ENCODE results near the gene FAM171A2. TPM values are rescaled to one million over a fixed set of nuclear protein-coding genes. Genes with fewer than 3 reads are reported as not detected.

FAM171A2 gene
- total RNA-seq (10 to 100 TPM; 12.1 to 41.6 TPM), polyA plus RNA-seq (ENCODE audit: insufficient read length in 2 of 2) (100 to 1,000 TPM; 110 to 120 TPM)
- long read RNA-seq, donor 1, transcript FAM171A2-201 (8 exons, 3,160 nt) = major isoform, 37 of 50 reads
- long read RNA-seq, donor 1, partial matches to known transcripts = 12 of 50 reads
- long read RNA-seq, donor 1, other reads (novel, unspliced or antisense) = 0 of 50 reads
- long read RNA-seq, donor 2, transcript FAM171A2-201 (8 exons, 3,160 nt) = major isoform, 18 of 35 reads
- long read RNA-seq, donor 2, partial matches to known transcripts = 14 of 35 reads
- long read RNA-seq, donor 2, other reads (novel, unspliced or antisense) = 0 of 35 reads
- long read RNA-seq, donor 3, transcript FAM171A2-201 (8 exons, 3,160 nt) = major isoform, 16 of 37 reads
- long read RNA-seq, donor 3, partial matches to known transcripts = 20 of 37 reads
- long read RNA-seq, donor 3, other reads (novel, unspliced or antisense) = 0 of 37 reads
- long read RNA-seq, donor 4, transcript FAM171A2-201 (8 exons, 3,160 nt) = major isoform, 10 of 10 reads
- long read RNA-seq, donor 4, partial matches to known transcripts = 0 of 10 reads
- long read RNA-seq, donor 4, other reads (novel, unspliced or antisense) = 0 of 10 reads

DNA sequence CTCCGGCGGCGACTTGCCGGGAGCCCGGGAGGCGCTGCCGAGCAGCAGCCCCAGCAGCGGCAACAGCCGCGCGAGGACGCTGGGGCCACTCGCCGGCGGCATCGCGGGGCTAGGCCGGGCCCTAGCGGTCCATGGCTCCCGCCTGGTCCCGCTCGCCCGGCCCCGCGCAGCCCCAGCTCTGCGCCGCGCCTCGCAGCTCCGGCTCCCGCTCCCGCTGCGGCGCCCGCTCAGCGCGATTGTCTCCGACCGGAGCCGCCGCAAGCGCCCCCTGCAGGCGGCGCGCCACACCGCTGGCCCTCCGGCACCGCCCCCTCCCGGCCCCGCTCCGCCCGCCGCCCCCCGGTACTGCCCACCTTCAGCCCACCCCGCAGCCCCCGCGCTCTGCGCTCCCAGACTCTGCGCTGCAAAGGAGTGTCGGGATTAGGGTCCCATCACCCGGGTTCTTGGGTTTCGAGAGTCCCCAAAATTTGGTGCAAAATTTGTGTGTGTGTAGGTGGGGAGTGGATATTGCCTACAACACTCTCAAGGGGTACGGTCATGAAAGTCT, at the start of gene FAM171A2:
Gene FAM171A2, minus strand, starts transcription at position 241 of the 547 bp plus-strand sequence. Its CDS starts 139 bp downstream, at position 102.
- peaks cover 20% of the 10 kb centered on the region for H3K36me3 ChIP-seq (ENCODE audit: control insufficient read depth, insufficient read depth, low read length)
- H3K27me3 ChIP-seq (ENCODE audit: control insufficient read depth, insufficient read depth, low read length) = no peaks in the 10 kb centered on the region
- peak within 1 kb of the TSS; percentile 75 for H3K27ac ChIP-seq (ENCODE audit: low read depth, low read length)
- no peaks in the 10 kb centered on the region for H3K9me3 ChIP-seq (ENCODE audit: control insufficient read depth, insufficient read depth, low read length)
- peaks cover 32% of the 10 kb centered on the region for H3K4me1 ChIP-seq (ENCODE audit: control insufficient read depth, insufficient read depth, low read length)
- peak within 1 kb of the TSS; percentile 73 for H3K4me3 ChIP-seq (ENCODE audit: low read depth, low read length)
- under 1% methylated on average over 61 of the region's 63 CpGs for WGBS (ENCODE audit: insufficient coverage)
- DNase-seq (ENCODE audit: low read depth in 4 of 6, low spot score in 6 of 6) = peak in 3 of 6 donors; percentile 51 to 92 (median 91)

DNA sequence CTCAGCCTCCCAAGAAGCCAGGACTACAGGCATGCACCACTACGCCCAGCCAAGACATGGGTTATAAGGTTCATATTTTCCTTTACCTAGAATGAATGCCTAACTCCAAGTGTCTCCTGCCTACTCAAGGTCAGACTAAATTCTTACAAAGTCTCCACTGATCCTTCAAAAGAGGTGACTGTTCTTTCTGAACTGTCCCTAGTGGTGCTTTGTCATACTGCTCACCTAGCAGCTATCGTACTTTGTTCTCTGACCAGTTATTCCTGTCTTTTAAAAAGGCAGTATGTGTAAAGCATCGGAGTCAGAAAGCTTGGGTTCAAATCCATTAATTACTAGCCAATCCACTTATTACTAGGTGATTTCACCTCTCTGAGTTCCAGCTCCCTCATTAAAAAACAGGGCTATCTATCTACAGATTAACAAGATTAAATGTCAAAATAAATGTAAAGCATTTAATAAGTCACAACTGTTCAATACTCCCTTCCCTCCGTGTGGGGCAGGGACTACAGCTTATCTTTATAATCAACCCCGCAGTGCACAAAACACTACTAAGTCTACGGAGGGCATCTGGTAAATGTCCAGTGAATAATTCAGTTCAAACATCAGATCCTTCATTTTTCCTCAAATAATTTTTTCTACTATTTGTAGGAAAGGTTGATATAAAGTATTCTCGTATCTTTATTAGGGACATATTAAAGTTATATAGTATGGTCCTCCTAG, 45.8 kb upstream of the FAM171A2 start:
- H3K36me3 ChIP-seq (ENCODE audit: control insufficient read depth, insufficient read depth, low read length) = no peaks in the 10 kb centered on the region
- no peak overlapping the region for H3K4me3 ChIP-seq (ENCODE audit: low read depth, low read length)
- no peaks in the 10 kb centered on the region for H3K4me1 ChIP-seq (ENCODE audit: control insufficient read depth, insufficient read depth, low read length)
- 100% methylated on average over 3 of the region's 7 CpGs for WGBS (ENCODE audit: insufficient coverage)
- no peaks in the 10 kb centered on the region for H3K9me3 ChIP-seq (ENCODE audit: control insufficient read depth, insufficient read depth, low read length)
- no peak for DNase-seq (ENCODE audit: low read depth in 4 of 6, low spot score in 6 of 6)
- H3K27ac ChIP-seq (ENCODE audit: low read depth, low read length) = no peak overlapping the region
- no peaks in the 10 kb centered on the region for H3K27me3 ChIP-seq (ENCODE audit: control insufficient read depth, insufficient read depth, low read length)

DNA sequence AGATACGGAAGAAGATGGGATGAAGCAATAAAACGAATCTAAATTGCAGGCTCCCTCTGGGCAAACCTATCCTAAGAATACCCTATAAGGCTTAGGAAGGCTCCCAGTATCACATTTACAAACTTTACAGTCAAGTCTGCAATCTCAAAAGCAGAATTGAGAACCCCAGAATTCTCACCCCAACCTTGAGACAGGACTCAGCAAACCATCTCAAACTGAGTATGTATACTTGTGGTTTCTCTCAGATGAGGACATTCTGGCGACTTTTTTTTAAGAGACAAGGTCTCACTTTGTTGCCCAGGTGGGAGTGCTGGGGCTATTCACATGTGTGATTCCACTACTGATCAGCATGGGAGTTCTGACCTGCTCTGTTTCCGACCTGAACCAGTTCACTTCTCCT, 45.1 kb upstream of the FAM171A2 start:
- Histone ChIP-seq H3K27me3 (ENCODE audit: control insufficient read depth, insufficient read depth, low read length) (no peaks in the 10 kb centered on the region), H3K4me1 (ENCODE audit: control insufficient read depth, insufficient read depth, low read length) (no peaks in the 10 kb centered on the region), H3K4me3 (ENCODE audit: low read depth, low read length) (no peak overlapping the region), H3K27ac (ENCODE audit: low read depth, low read length) (no peak overlapping the region), H3K36me3 (ENCODE audit: control insufficient read depth, insufficient read depth, low read length) (no peaks in the 10 kb centered on the region), H3K9me3 (ENCODE audit: control insufficient read depth, insufficient read depth, low read length) (no peaks in the 10 kb centered on the region)
- no peak for DNase-seq (ENCODE audit: low read depth in 4 of 6, low spot score in 6 of 6)
- 88% methylated on average over 3 of the region's 4 CpGs for WGBS (ENCODE audit: insufficient coverage)

DNA sequence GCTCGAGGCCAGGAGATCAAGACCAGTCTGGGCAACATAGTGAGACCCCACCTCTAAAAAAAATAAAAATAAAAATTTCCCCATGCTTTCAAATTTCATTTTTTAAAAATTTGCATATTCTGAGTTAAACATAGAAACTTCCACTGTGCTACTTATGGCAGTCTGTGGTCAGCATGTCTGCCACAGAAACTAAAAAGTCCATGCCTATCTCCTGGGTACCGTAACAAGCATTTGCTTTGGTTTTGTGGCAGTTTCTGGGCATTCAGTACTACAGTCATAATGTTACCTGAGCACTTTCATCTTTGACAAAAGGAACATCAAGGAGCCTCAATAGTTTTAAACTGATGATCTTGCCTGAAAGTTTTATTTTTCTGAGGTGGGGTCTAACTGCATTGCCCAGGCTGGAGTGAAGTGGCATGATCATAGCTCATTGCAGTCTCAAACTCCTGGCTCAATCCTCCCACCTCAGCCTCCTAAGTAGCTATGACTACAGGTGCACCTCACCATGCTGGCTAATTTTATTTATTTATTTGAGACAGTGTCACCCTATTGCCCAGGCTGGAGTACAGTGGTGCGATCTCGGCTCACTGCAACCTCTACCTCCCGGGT, 39.0 kb upstream of the FAM171A2 start:
- Histone ChIP-seq H3K36me3 (ENCODE audit: control insufficient read depth, insufficient read depth, low read length) (peaks cover 42% of the 10 kb centered on the region), H3K27me3 (ENCODE audit: control insufficient read depth, insufficient read depth, low read length) (no peaks in the 10 kb centered on the region), H3K27ac (ENCODE audit: low read depth, low read length) (no peak overlapping the region), H3K4me3 (ENCODE audit: low read depth, low read length) (no peak overlapping the region), H3K4me1 (ENCODE audit: control insufficient read depth, insufficient read depth, low read length) (no peaks in the 10 kb centered on the region), H3K9me3 (ENCODE audit: control insufficient read depth, insufficient read depth, low read length) (no peaks in the 10 kb centered on the region)
- no CpG with 5 or more reads among the region's 5 CpGs for WGBS (ENCODE audit: insufficient coverage)
- DNase-seq (ENCODE audit: low read depth in 4 of 6, low spot score in 6 of 6) = no peak

DNA sequence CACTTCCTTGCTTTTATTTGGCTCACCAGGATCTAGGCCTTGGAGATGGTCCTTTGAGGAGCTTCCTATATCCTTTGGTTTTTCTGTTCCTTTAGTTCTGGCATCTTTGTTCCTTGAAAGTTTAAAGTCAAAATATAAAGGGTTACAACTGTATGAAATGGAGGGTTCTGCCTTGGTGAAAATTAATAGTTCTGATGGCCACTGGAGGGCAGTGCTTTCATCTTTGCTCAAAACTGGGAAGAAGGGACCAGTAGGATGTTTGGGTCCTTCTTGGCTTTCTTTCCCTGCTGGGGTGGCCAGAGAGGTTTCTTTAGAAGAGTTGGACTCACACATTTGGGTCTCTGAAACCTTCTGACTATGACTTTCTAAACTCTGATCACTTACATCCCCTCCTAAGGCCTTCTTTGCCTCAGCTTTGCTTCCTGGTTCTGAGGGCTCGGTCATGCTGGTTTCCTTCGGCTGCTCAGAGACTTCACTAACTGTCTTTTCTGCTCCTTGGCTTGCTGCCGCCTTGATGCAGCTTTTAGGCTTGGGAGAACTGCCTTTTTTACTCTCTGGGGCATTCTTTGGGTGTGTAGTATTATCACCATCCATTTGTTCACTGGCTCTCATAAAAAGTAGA, 36.7 kb upstream of the FAM171A2 start:
- Histone ChIP-seq H3K4me3 (ENCODE audit: low read depth, low read length) (no peak overlapping the region), H3K36me3 (ENCODE audit: control insufficient read depth, insufficient read depth, low read length) (peaks cover 52% of the 10 kb centered on the region), H3K9me3 (ENCODE audit: control insufficient read depth, insufficient read depth, low read length) (no peaks in the 10 kb centered on the region), H3K27ac (ENCODE audit: low read depth, low read length) (no peak overlapping the region), H3K27me3 (ENCODE audit: control insufficient read depth, insufficient read depth, low read length) (no peaks in the 10 kb centered on the region), H3K4me1 (ENCODE audit: control insufficient read depth, insufficient read depth, low read length) (no peaks in the 10 kb centered on the region)
- peak in 2 of 6 donors; percentile 40 to 51 for DNase-seq (ENCODE audit: low read depth in 4 of 6, low spot score in 6 of 6)
- 82% methylated on average over 2 of the region's 3 CpGs for WGBS (ENCODE audit: insufficient coverage)

DNA sequence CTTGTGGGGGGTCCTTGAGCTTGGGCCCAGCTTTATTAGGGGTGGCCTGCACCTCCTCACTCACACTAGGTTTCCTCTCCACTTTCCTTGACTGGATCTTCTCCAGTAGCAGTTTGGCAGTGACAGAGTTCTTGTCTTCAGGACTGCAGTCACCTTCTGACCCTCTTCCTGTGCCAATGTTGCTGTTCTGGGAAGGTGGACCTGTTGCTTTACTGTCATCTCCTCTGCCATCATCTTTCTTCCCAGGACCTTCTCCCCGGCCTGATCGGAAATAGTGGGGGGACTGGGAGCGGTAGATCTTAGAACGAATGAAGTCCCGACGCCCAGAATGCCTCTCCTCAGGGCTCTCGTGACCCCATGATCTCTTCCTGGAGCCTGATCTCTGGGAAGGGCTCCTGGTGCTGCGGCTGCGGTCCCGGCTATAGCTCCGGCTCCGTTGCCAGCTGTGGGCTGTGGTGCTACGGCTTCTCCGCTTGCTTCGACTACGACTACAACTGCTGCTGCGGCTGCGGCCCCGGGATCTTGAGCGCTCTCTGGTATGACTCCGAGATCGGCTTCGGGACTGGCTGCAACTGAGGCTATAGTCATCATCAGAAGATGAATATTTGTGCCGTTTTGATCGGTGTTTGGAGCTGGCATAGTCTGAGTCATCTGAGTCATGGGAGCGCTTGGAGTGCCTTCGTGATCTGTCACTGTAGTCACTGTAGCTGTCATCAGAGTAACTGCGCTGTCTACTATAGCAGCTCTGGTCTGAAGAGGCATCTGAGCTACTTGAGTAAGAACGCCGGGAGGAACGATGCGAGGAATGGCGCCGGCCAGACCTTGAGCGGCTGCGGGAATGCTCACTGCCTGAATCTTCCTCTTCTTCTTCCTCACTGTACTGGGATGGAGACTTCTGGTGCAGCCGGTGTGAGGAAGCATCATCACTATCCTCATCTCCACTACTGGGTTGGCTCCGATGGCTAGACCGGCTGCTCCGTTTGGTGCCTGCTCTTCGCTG, 35.3 kb upstream of the FAM171A2 start:
- peaks cover 52% of the 10 kb centered on the region for H3K36me3 ChIP-seq (ENCODE audit: control insufficient read depth, insufficient read depth, low read length)
- H3K27me3 ChIP-seq (ENCODE audit: control insufficient read depth, insufficient read depth, low read length) = no peaks in the 10 kb centered on the region
- H3K9me3 ChIP-seq (ENCODE audit: control insufficient read depth, insufficient read depth, low read length) = no peaks in the 10 kb centered on the region
- H3K4me1 ChIP-seq (ENCODE audit: control insufficient read depth, insufficient read depth, low read length) = no peaks in the 10 kb centered on the region
- H3K27ac ChIP-seq (ENCODE audit: low read depth, low read length) = no peak overlapping the region
- H3K4me3 ChIP-seq (ENCODE audit: low read depth, low read length) = no peak overlapping the region
- no peak for DNase-seq (ENCODE audit: low read depth in 4 of 6, low spot score in 6 of 6)
- 97% methylated on average over 29 of the region's 41 CpGs for WGBS (ENCODE audit: insufficient coverage)

DNA sequence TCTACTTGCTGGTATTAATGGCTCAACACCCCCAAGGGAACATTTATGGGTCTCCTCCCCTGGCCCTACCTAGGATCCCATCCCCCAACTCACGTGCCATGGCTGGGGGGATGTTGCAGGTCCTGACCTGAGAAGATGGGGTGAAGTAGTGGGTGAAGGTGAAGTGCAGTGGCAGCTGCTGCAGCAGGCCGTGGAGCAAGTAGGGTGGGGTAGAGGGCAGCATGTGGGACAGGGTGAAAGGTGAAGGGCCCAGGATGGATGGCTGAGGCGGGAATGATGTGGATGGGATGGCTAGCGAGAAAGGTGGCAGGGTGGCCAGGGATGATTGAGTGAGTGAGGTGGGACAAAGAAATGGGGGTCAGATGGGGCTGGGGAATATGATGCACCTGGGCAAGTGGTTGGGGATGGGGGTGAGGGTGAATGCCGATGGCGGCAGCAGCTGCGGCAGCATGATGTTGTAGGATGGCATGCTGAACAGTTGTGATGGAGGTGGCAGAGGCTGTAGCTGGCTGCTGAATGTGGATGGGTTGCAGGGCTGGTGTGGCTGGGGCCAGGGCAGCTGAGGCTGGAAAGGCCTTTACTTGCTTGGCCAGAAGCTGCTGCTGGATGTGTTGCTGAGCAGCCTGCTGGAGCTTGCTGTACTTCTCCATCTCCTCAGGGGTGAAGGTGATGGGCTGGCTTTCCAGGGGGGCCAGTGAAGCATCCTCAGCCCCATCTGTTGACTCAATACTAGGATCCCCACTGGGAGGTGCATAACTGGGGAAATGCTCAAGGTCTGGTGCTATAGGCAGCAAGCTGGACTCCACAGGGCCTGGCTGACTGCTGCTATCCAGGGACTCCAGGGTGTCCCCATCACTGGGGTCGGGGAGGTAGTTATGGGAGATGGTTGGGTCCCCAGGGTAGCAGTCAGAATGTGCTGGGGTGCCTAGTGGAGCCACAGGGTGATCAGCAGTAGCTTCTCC, 34.1 kb upstream of the FAM171A2 start:
- DNase-seq (ENCODE audit: low read depth in 4 of 6, low spot score in 6 of 6) = no peak
- no peaks in the 10 kb centered on the region for H3K4me1 ChIP-seq (ENCODE audit: control insufficient read depth, insufficient read depth, low read length)
- H3K9me3 ChIP-seq (ENCODE audit: control insufficient read depth, insufficient read depth, low read length) = no peaks in the 10 kb centered on the region
- H3K36me3 ChIP-seq (ENCODE audit: control insufficient read depth, insufficient read depth, low read length) = peaks cover 47% of the 10 kb centered on the region
- H3K4me3 ChIP-seq (ENCODE audit: low read depth, low read length) = no peak overlapping the region
- H3K27ac ChIP-seq (ENCODE audit: low read depth, low read length) = no peak overlapping the region
- H3K27me3 ChIP-seq (ENCODE audit: control insufficient read depth, insufficient read depth, low read length) = no peaks in the 10 kb centered on the region
- 98% methylated on average over 7 of the region's 8 CpGs for WGBS (ENCODE audit: insufficient coverage)
